HK-2 (cell line): ENCODE measurements around the gene TMCC1.

Experiments
- DNase-seq: peaks from one replicate; pipeline ENCODE4 v3.0.0-alpha.2; 2018; ENCODE audit not compliant: unreplicated experiment

TMCC1 gene

GRCh38 chr3:129609591-129610182 lies 283.8 kb downstream of the TMCC1 start:
- no peak for DNase-seq

- DNase-seq = no peak
Observed at GRCh38 chr3:129608936-129609590, 284.4 kb downstream of the TMCC1 start.

- DNase-seq = peak; percentile 68
Observed at GRCh38 chr3:129608087-129608935, 285.2 kb downstream of the TMCC1 start.

GRCh38 chr3:129607391-129608068 lies 286.0 kb downstream of the TMCC1 start:
- DNase-seq = no peak

GRCh38 chr3:129606636-129607390 lies 286.7 kb downstream of the TMCC1 start, which contains the start of gene PLXND1:
Gene PLXND1 (minus strand): TSS chr3:129606676. CDS start chr3:129606639, 37 bp downstream.
- DNase-seq = peak; percentile 77

GRCh38 chr3:129605922-129606635 lies 287.4 kb downstream of the TMCC1 start:
- DNase-seq = no peak

GRCh38 chr3:129605203-129605921 lies 288.1 kb downstream of the TMCC1 start:
- peak; percentile 72 for DNase-seq

- DNase-seq = no peak
Observed at GRCh38 chr3:129604767-129605166, 288.7 kb downstream of the TMCC1 start.

- DNase-seq = no peak
Observed at GRCh38 chr3:129603991-129604749, 289.3 kb downstream of the TMCC1 start.

- DNase-seq = no peak
Observed at GRCh38 chr3:129603561-129603942, 290.0 kb downstream of the TMCC1 start.

GRCh38 chr3:129602730-129603560 lies 290.6 kb downstream of the TMCC1 start:
- DNase-seq = peak; percentile 82

- DNase-seq = no peak
Observed at GRCh38 chr3:129602309-129602708, 291.2 kb downstream of the TMCC1 start.

GRCh38 chr3:129601713-129602112 lies 291.8 kb downstream of the TMCC1 start:
- no peak for DNase-seq

GRCh38 chr3:129600348-129600747 lies 293.2 kb downstream of the TMCC1 start:
- DNase-seq = no peak

GRCh38 chr3:129599607-129600006 lies 293.9 kb downstream of the TMCC1 start:
- peak; percentile 79 for DNase-seq

GRCh38 chr3:129599073-129599472 lies 294.4 kb downstream of the TMCC1 start:
- no peak for DNase-seq

GRCh38 chr3:129598484-129598883 lies 295.0 kb downstream of the TMCC1 start:
- no peak for DNase-seq

GRCh38 chr3:129598000-129598381 lies 295.5 kb downstream of the TMCC1 start:
- no peak for DNase-seq
